GM12891 (cell line): ENCODE measurements around the gene STEEP1.
"Not testable (repeated sequence)": the region's sequence is repeated elsewhere in the genome, so short reads cannot be mapped to it uniquely, and the experiment has no call there.

ENCODE experiments used
- DNase-seq: peaks from one replicate; pipeline ENCODE4 v3.0.0; 2011; ENCODE audit warnings: low spot score; ENCODE audit not compliant: insufficient read length
- FAIRE-seq: peaks from 2 replicates; lab custom pipeline; 2011; peaks lifted over from hg19 to GRCh38; lab: Jason Lieb, UNC
- PAX5 ChIP-seq: IDR thresholded peaks from 2 replicates; pipeline ENCODE4 v1.6.1; 2011; ENCODE audit warnings: low read length, moderate library complexity, mild to moderate bottlenecking; ENCODE audit not compliant: insufficient read depth, severe bottlenecking
- POLR2A ChIP-seq: IDR thresholded peaks from 2 replicates; pipeline ENCODE4 v1.6.1; 2011; ENCODE audit warnings: low read depth, low read length, control low read depth
- POLR2AphosphoS5 ChIP-seq: IDR thresholded peaks from 2 replicates; pipeline ENCODE4 v1.6.1; 2011; ENCODE audit warnings: low read depth, low read length, control low read depth
- POU2F2 ChIP-seq: IDR thresholded peaks from 2 replicates; pipeline ENCODE4 v1.6.1; 2011; ENCODE audit warnings: low read depth, mild to moderate bottlenecking, control low read depth, low read length, moderate library complexity
- SPI1 ChIP-seq: IDR thresholded peaks from 2 replicates; pipeline ENCODE4 v1.6.1; 2011; ENCODE audit warnings: low read depth, low read length, control low read depth
- TAF1 ChIP-seq: IDR thresholded peaks from 2 replicates; pipeline ENCODE4 v1.6.1; 2011; ENCODE audit warnings: low read depth, low read length, control low read depth

The STEEP1 gene

GRCh38 chrX:119503484-119503861 is 61.7 kb downstream of the STEEP1 start:
- FAIRE-seq (no peak), DNase-seq (no peak)
- TF ChIP-seq POLR2A (no peak), SPI1 (no peak)

- FAIRE-seq (peak; percentile 52), DNase-seq (no peak)
- TF ChIP-seq POU2F2 (no peak), SPI1 (no peak), POLR2A (no peak), POLR2AphosphoS5 (no peak), PAX5 (no peak), TAF1 (no peak)
Observed at GRCh38 chrX:119502727-119503483, 62.3 kb downstream of the STEEP1 start.

DNA sequence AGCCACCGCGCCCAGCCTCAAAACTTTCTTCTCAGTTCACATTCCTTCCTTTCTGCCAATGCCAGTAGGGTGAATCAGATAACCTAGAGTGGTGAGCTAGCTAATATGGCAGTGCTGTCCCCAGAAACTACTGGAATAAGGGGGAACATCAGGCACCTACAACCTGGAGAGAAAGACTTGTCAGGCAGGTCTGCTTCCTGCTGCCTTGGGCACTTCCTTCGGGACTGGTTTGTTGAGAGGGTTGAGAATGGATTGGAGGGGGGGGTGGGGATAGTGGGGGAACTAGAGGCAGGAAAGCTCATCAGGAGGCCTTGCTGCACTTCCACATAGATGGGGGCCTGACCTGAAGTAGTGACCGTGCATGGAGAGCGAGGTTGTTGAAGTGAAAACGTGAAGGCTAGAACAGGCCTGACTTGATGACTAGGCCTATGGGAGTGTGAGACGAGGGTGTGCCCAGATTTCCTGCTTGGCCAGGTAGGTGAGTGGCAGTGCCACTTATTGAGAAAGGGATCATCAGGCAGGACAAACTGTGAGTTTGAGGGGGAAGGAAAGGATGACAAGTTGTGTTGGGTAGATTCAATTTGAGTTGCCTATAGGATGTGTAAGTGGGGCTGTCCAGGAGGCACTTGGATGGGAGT is 63.6 kb downstream of the STEEP1 start:
- DNase-seq (no peak), FAIRE-seq (no peak)
- no peak for TF ChIP-seq POLR2A
- no peak for TF ChIP-seq POU2F2
- no peak for TF ChIP-seq PAX5
- no peak for TF ChIP-seq SPI1
- no peak for TF ChIP-seq TAF1

GRCh38 chrX:119500061-119500800 is 65.0 kb downstream of the STEEP1 start:
- FAIRE-seq (no peak), DNase-seq (no peak)

DNA sequence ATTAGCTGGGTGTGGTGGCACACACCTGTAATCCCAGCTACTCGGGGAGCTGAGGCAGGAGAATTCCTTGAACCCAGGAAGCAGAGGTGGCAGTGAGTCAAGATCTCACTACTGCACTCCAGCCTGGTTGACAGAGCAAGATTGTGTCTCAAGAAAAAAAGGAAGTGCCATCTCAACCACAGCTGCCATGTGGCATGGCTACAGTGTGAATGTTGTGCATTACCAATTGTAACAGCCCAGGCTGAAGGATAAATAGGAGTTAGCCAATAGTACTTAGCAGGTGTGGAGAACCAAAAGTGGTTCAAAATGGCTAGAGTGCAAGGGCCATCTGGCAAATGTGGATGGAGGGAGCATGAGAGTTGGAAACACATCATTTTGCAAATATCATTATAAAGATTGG is 68.0 kb downstream of the STEEP1 start:
- no peak for FAIRE-seq
- TF ChIP-seq SPI1 (peak; percentile 52), POU2F2 (no peak), PAX5 (no peak), POLR2AphosphoS5 (no peak)
- no peak for DNase-seq

More at GRCh38 chrX:119500061-119500800, 65.0 kb downstream of the STEEP1 start:
- TF ChIP-seq SPI1 (no peak), PAX5 (no peak), POLR2AphosphoS5 (no peak), TAF1 (no peak), POU2F2 (no peak), POLR2A (no peak)

- no peak for TF ChIP-seq PAX5
- TF ChIP-seq POLR2AphosphoS5: no peak
- TF ChIP-seq TAF1: no peak
- no peak for TF ChIP-seq POLR2A
- TF ChIP-seq SPI1: no peak
- TF ChIP-seq POU2F2: no peak
- FAIRE-seq (no peak), DNase-seq (no peak)
Observed at GRCh38 chrX:119495734-119496726, 69.2 kb downstream of the STEEP1 start.

- not testable (repeated sequence) for FAIRE-seq
Observed at GRCh38 chrX:119493851-119494495, 71.2 kb downstream of the STEEP1 start.

DNA sequence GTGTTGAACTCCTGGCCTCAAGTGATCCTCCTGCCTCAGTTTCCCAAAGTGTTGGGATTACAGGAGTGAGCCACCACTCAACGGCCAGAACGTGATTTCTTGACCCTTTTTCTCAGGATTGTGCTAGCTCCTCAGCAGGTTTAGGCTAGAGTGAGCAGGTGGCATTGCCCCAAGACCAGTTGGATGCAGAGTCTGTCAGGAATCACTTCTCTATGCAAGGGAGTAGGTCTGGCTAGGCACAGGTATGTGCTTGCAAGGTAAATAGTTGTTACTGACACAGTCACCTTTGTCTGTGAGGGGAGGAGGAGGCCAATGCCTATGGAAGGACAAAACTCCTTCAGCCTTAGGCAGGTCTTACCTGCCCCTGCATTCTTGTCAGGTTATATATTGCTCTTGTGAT is 72.7 kb downstream of the STEEP1 start:
- DNase-seq: no peak
- FAIRE-seq: no peak
- TF ChIP-seq TAF1 (no peak), SPI1 (no peak), POLR2A (no peak), POLR2AphosphoS5 (no peak), POU2F2 (no peak), PAX5 (no peak)

More at GRCh38 chrX:119493851-119494495, 71.2 kb downstream of the STEEP1 start:
- not testable (repeated sequence) for DNase-seq
